Stimulated activated CD8-positive, alpha-beta memory T cell treated with anti-CD3 and anti-CD28 coated beads, Interleukin-4, amount 100 ng/mL, for 48 hours (primary cell): ENCODE results near the gene ZMYM4.
"Not testable (repeated sequence)": the region's sequence is repeated elsewhere in the genome, so short reads cannot be mapped to it uniquely, and the experiment has no call there.

ENCODE experiments used
- DNase-seq: peaks from one replicate; pipeline ENCODE4 v3.0.0-alpha.2; 2020

The ZMYM4 gene

DNA sequence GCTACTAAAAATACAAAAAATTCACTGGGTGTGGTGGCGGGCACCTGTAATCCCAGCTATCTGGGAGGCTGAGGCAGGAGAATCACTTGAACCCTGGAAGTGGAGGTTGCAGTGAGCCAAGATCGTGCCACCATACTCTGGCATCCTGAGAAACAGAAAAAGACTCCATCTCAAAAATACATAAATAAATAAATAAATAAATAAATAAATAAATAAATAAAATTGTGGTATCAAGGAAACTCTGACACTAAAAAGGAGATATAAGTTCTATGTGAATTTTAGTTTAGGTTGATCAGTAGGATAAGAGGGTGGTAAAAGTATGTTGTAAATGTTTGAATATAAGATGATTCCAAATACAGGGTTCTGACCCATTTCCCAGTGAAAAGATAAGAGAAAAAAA, 63.1 kb downstream of the ZMYM4 start:
- DNase-seq = not testable (repeated sequence)

DNA sequence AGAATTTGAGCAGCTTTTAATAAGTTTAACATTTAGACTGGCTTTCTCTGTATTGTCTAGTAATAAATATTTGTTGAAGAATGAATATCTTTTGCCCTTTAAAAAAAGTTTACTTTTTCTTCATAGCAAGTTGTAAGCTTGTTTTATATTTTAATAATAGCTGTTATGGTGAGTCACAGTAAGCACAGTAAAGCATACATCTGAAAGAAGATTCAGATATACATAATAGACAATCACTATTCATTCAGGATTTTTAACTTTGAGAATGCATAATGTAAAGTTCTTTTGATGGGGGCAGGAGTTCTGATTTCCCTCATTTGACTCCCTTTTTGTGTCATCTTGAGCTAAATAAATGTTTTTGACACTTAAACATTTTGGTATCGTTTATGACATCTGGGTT, 66.0 kb downstream of the ZMYM4 start:
- DNase-seq = no peak

DNA sequence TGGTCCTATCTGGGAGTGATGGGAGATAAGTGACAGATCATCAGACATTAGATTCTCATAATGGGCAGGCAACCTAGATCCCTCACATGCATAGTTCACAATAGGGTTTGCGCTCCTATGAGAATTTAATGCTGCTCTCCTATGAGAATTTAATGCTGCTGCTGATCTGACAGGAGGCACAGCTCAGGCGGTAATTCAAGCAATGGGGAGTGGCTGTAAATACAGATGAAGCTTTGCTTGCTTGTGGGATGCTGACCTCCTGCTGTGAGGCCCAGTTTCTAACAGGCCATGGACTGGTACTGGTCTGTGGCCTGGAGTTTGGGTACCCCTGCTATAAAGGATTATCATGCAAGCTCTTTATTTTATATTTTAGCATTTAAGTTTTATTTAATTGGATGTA, 72.0 kb downstream of the ZMYM4 start:
- DNase-seq = no peak

DNA sequence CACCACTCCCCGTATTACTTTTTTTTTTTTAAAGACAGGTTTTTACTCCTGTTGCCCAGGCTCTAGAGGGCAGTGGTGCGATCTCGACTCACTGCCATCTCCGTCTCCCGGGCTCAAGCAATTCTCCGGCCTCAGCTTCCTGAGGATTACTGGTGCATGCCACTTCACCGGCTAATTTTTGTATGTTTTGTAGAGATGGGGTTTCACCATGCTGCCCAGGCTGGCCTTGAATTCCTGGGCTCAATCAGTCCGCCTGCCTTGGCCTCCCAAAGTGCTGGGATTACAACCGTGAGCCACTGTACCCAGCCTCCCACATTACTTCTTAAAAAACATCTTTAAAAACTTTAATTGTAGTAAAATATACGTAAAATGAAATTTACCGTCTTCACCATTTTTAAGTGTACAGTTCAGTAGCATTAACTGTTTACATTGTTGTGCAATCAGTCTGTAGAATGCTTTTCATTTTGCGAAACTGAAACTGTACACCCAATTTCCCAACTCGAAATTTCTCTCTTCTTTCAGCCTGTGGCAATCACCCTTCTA, 77.0 kb downstream of the ZMYM4 start:
- DNase-seq = no peak

DNA sequence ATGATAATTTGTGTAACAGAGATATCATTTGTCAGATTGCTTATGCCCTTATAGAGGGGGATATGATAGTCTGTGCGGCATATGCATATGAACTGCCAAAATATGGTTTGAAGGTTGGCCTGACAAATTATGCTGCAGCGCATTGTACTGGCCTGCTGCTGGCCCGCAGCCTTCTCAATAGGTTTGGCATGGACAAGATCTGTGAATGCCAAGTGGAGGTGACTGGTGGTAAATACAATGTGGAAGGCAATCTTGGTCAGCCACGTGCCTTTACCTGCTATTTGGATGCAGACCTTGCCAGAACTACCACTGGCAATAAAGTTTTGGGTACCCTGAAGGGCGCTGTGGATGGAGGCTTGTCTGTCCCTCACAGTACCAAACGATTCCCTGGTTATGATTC, 82.4 kb downstream of the ZMYM4 start:
- DNase-seq = no peak

DNA sequence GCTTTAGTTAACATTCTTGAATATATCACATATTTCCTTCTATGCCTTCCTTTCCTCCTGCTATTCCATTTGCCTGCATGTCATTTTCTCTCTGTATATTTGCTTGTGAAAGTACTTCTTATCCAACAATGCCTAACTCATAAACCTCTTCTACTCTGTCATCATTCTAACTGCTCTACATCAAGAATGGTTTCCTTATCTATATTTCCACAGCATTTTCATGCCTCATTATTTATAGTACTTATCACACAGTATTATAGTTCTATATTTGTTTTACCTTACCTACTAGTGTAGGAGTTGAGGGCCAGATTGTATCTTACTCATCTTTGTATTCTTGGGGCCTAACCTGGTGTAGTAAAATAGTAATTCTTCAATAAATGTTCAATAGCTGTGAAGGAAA, 91.5 kb downstream of the ZMYM4 start:
- DNase-seq = no peak

DNA sequence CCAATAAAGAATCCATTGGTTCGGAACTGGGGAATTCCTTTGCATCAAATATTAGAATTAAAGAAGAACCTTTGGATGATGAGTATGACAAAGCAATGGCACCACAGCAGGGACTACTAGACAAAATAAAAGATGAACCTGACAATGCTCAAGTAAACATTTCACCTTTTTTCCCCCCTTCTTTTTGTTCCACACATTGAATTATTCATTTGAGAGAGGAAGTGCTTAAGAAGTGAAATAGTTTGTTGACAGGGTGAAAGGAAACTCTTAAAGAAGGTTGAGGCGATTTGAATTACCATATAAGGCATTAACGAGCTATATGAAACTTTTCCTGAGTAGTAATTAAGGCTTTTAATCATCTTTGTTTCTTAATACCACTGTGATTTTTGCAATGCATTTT, 93.1 kb downstream of the ZMYM4 start:
- no peak for DNase-seq

DNA sequence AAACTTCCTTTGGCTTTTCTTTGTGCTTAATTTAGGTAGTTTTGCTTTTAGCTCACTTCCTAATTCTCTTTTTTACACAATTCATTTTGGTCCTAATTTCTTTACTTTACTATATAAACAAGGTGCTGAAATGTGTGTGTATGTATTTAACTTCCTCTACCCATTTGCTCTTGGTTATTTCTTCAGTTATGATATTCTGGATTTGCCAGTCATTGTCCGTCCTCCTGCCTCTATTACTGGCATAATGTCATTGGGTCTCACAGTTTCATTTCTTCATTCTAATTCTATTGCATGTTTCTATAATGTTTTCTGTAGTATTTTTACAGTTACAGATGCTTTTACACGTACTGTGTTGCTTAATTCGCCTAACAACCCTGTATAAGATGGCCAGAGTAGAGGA, 96.2 kb downstream of the ZMYM4 start:
- no peak for DNase-seq

GRCh38 chr1:35367914-35368313, 99.4 kb downstream of the ZMYM4 start:
- DNase-seq = no peak

GRCh38 chr1:35369922-35370671, 101.6 kb downstream of the ZMYM4 start:
- no peak for DNase-seq

- no peak for DNase-seq
Measured at GRCh38 chr1:35371506-35371905, 103.0 kb downstream of the ZMYM4 start.

DNA sequence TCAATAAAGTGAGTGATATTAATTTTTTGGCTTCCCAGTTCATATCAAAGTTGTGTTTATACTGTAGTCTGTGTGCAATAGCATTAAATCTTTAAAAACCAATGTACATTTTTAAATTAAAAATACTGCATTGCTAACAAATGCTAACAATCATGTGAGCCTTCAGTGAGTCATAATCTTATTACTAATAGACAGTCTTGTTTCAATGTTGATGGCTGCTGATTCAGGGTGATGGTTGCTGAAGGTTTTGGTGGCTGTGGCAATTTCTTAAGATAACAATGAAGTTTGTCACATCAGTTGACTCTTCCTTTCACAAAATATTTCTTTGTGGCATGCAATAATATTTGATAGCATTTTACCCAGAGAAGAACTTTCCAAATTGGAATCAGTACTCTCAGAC, 109.0 kb downstream of the ZMYM4 start:
- DNase-seq = no peak

GRCh38 chr1:35379317-35380000, 111.0 kb downstream of the ZMYM4 start:
- no peak for DNase-seq

GRCh38 chr1:35380111-35380510, 111.6 kb downstream of the ZMYM4 start:
- not testable (repeated sequence) for DNase-seq

- DNase-seq = no peak
Measured at GRCh38 chr1:35382107-35382506, 113.6 kb downstream of the ZMYM4 start.

- no peak for DNase-seq
Measured at GRCh38 chr1:35386290-35386689, 117.8 kb downstream of the ZMYM4 start.

GRCh38 chr1:35386959-35387358, 118.5 kb downstream of the ZMYM4 start:
- no peak for DNase-seq

DNA sequence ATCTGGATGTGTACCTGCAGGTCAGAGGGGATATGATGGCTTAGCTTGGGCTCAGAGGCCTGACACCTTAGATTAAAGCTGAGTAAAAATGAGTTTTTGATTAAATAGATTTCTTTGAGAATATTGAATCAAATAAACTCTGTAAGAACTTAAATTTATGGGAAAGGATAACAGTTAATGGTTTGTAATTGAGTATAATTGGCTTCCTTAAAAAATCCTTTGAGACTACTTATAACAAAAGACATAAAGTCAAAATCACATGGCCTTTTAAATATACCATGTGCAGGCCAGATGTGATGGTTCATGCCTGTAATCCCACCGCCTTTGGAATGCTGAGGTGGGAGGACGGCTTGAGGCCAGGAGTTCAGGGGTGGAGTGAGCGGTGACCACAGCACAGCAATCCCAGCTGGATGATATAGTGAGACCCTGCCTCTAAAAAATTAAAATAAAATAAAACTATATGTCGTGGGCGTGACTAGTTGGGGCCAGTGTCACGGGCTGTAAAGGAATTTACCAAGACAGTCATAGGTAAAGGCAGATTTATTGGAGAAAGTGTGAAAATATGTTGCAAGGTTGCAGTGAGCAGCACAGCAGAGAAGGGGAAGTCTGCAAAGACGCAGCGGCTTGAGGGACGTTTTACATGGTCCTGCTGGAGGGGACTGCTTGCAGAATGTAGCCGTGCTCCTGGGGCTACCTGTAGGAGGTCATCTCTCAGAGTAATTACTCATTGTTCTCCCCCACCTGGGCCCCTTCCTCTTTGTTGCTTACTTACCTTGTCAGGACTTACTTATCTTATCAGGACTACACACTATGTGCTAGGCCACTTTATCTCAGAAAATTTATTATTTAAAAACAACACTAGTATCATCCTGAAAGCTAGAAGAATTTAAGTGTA, 122.3 kb downstream of the ZMYM4 start:
- DNase-seq = no peak

DNA sequence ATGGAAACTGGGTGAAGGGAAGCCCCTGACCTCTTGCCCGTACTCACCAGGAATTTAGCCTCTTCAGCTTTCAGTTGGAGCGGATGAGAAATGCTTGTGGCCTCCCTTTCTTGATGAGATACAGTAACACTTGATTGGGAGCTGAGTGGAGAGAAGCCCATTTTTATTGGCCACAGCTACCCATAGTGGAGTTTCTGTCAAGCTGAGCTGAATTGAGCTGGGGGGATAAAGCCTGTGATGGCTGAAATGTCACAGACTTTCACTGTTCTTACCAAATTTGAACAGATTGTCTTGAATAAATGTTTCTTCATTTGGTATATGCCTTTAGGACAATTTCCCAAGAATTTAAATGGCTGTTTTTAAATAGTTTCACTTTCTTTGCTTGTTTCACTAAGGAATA, 125.9 kb downstream of the ZMYM4 start:
- DNase-seq = no peak

- DNase-seq = no peak
Measured at GRCh38 chr1:35398739-35399138, 130.2 kb downstream of the ZMYM4 start.

DNA sequence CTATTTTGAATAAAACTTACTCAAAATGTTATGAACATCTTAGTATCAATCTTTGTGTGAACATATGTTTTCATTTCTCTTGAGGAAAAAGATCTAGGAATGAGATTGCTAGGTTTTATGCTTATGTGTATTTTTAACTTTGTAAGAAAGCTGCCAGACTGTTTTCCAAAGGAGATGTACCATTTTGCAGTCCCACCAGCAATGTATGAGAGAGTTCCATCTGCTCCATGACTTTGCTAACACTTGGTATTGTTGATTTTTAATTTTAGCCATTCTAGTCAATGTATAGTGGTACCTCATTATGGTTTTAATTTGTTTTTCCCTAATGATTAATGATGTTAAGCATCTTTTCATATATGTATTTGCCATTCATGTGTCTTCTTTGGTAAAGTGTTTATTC, 132.5 kb downstream of the ZMYM4 start:
- DNase-seq = no peak

DNA sequence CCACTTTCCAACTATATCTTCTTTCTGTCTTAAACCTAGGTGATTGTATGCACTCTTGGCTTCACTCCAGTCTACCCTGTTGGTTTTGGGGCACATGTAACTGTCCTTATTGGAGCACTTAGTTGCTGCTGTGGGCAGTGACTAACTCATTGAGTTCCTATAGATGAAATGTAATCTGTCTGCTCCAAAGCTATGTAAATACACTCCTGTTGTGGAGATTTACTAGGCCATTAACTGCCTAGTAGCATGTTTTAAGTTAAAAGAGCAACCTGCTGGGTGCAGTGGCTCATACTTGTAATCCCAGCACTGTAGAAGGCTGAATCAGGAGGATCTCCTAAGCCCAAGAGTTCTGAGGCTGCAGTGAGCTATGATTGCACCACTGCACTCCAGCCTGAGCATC, 137.6 kb downstream of the ZMYM4 start:
- no peak for DNase-seq

GRCh38 chr1:35407743-35408142, 139.2 kb downstream of the ZMYM4 start:
- DNase-seq = no peak
